Esophagus muscularis mucosa (tissue), 4 donors: Measurements from ENCODE around the gene METTL16. TPM values are rescaled to one million over a fixed set of nuclear protein-coding genes. Genes with fewer than 3 reads are reported as not detected.

ENCODE experiments used
- DNase-seq: peaks from one replicate; pipeline ENCODE4 v3.0.0-alpha.2; 2017; ENCODE audit errors: extremely low spot score
- H3K27ac ChIP-seq, 4 donors: fragments of 200-600 bp; sonication (generic); replicated peaks in 1 of 4; 1 replicate in 3 of 4; 2 replicates in 1 of 4; pipeline ENCODE4 v1.5.1; 2016 to 2019; ENCODE audit warnings: mild to moderate bottlenecking in 1 of 4
- H3K27me3 ChIP-seq, 4 donors: fragments of 200-600 bp; sonication (generic); one replicate each; pipeline versions ENCODE4 v1.5.1 to v1.6.0; 2016 to 2019
- H3K36me3 ChIP-seq, 4 donors: fragments of 200-600 bp; sonication (generic); one replicate each; pipeline ENCODE4 v1.5.1; 2016 to 2019
- H3K4me1 ChIP-seq, 4 donors: fragments of 200-600 bp; sonication (generic); one replicate each; pipeline ENCODE4 v1.5.1; 2016 to 2019
- H3K4me3 ChIP-seq, 4 donors: fragments of 200-600 bp; sonication (generic); 1 replicate in 2 of 4; 2 replicates in 2 of 4; pipeline ENCODE4 v1.5.1; 2016 to 2019; ENCODE audit warnings: mild to moderate bottlenecking in 4 of 4, moderate library complexity in 1 of 4
- H3K9me3 ChIP-seq, 4 donors: fragments of 200-600 bp; sonication (generic); 1 replicate in 3 of 4; 2 replicates in 1 of 4; pipeline ENCODE4 v1.5.1; 2016 to 2019
- EP300 ChIP-seq: sonication (generic); formaldehyde crosslinking; IDR thresholded peaks from one replicate; pipeline ENCODE4 v1.6.1; 2017; ENCODE audit warnings: antibody characterized with exemption
- POLR2A ChIP-seq: fragments of 450-650 bp; IDR thresholded peaks from one replicate; pipeline ENCODE4 v1.6.1; 2017; ENCODE audit warnings: antibody characterized with exemption, moderate library complexity, mild to moderate bottlenecking, low read depth
- POLR2AphosphoS5 ChIP-seq, 2 donors: sonication (generic); formaldehyde crosslinking; IDR thresholded peaks; one replicate each; pipeline ENCODE4 v1.6.1; 2017; ENCODE audit warnings: antibody characterized with exemption in 2 of 2
- WGBS: methylation state at CpG from one replicate; pipeline ENCODE4 v1.1.5; 2018; 5-methylcytosine and 5-hydroxymethylcytosine counted together
- intact Hi-C: fragments of 100-400 bp; cut with DNase I; formaldehyde crosslinking; loops from one replicate; pipeline ENCODE4 v1.15.1; 2023
- total RNA-seq, 4 donors: library from RNA; depleted of rRNA; stranded (reverse); fragments of >200 nt; gene quantifications; one replicate each; pipeline versions ENCODE4 v1.1.0 to v1.2.1, GENCODE V29; 2016
- TF ChIP-seq, protein P1 (sequence below), 3 experiments: fragments of 200-600 bp in 2 of 3; fragments of 450-650 bp in 1 of 3; sonication (generic) in 2 of 3; IDR thresholded peaks; one replicate each; pipeline ENCODE4 v1.5.1; 2017 to 2019; ENCODE audit warnings: antibody characterized with exemption in 3 of 3, mild to moderate bottlenecking in 2 of 3, moderate library complexity in 1 of 3

The METTL16 gene
- total RNA-seq, 4 donors from 2014 or later, result 18.9 to 28.8 (median 24.5) TPM

- no peak overlapping the region for H3K4me3 ChIP-seq
- no peak for DNase-seq
- H3K36me3 ChIP-seq, result peaks cover 6 to 68% (median 55%) of the 10 kb centered on the region in 4 donors
- H3K4me1 ChIP-seq, result peaks cover 3 to 73% (median 45%) of the 10 kb centered on the region in 4 donors
- H3K9me3 ChIP-seq, result no peaks in the 10 kb centered on the region
- 79% methylated on average over 7 of the region's 22 CpGs for WGBS
- no peak for TF ChIP-seq POLR2AphosphoS5 (IDR thresholded peaks at IDR 0.05)
- TF ChIP-seq EP300, result no peak
- TF ChIP-seq POLR2A, result no peak
- TF ChIP-seq, protein P1, sequence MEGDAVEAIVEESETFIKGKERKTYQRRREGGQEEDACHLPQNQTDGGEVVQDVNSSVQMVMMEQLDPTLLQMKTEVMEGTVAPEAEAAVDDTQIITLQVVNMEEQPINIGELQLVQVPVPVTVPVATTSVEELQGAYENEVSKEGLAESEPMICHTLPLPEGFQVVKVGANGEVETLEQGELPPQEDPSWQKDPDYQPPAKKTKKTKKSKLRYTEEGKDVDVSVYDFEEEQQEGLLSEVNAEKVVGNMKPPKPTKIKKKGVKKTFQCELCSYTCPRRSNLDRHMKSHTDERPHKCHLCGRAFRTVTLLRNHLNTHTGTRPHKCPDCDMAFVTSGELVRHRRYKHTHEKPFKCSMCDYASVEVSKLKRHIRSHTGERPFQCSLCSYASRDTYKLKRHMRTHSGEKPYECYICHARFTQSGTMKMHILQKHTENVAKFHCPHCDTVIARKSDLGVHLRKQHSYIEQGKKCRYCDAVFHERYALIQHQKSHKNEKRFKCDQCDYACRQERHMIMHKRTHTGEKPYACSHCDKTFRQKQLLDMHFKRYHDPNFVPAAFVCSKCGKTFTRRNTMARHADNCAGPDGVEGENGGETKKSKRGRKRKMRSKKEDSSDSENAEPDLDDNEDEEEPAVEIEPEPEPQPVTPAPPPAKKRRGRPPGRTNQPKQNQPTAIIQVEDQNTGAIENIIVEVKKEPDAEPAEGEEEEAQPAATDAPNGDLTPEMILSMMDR (IDR thresholded peaks at IDR 0.05), result no peak
- H3K27me3 ChIP-seq, result no peaks in the 10 kb centered on the region
- H3K27ac ChIP-seq, result peak overlapping the region in 2 of 4 donors; percentile 8 to 20
- intact Hi-C loops, result no loop called here
These were observed 127.1 kb downstream of the METTL16 start for GRCh38 chr17:2384439-2385127.

- no peak for DNase-seq
- TF ChIP-seq POLR2A (no peak), EP300 (no peak), POLR2AphosphoS5 (IDR thresholded peaks at IDR 0.05) (no peak)
- TF ChIP-seq, protein P1 (IDR thresholded peaks at IDR 0.05), result no peak
- peak overlapping the region in 2 of 4 donors; percentile 51 to 64 for H3K27ac ChIP-seq
- H3K4me1 ChIP-seq, result peaks cover 0 to 64% (median 36%) of the 10 kb centered on the region in 4 donors
- H3K4me3 ChIP-seq, result no peak overlapping the region
- H3K9me3 ChIP-seq, result no peaks in the 10 kb centered on the region
- intact Hi-C loops, result loop anchor here (1.0 kb wide), 1 partner anchor 33 kb away; no protein-coding TSS in a partner anchor
- H3K27me3 ChIP-seq, result no peaks in the 10 kb centered on the region
- WGBS, result 83% methylated on average over 5 of the region's 11 CpGs
- peaks cover 6 to 77% (median 64%) of the 10 kb centered on the region in 4 donors for H3K36me3 ChIP-seq
These were observed 128.0 kb downstream of the METTL16 start for GRCh38 chr17:2383628-2384167.

- H3K4me3 ChIP-seq, result no peak overlapping the region
- no peaks in the 10 kb centered on the region for H3K9me3 ChIP-seq
- no peaks in the 10 kb centered on the region for H3K27me3 ChIP-seq
- TF ChIP-seq EP300 (no peak), POLR2AphosphoS5 (IDR thresholded peaks at IDR 0.05) (no peak), POLR2A (no peak)
- TF ChIP-seq, protein P1 (IDR thresholded peaks at IDR 0.05), result no peak
- no peak overlapping the region for H3K27ac ChIP-seq
- peaks cover 0 to 42% (median 32%) of the 10 kb centered on the region in 4 donors for H3K4me1 ChIP-seq
- intact Hi-C loops, result no loop called here
- peaks cover 4 to 78% (median 66%) of the 10 kb centered on the region in 4 donors for H3K36me3 ChIP-seq
- WGBS, result 74% methylated on average over 12 of the region's 15 CpGs
- DNase-seq, result no peak
These were observed 130.6 kb downstream of the METTL16 start for GRCh38 chr17:2380950-2381649.

GRCh38 chr17:2380226-2380922, 131.3 kb downstream of the METTL16 start:
- no peak overlapping the region for H3K4me3 ChIP-seq
- no peak overlapping the region for H3K27ac ChIP-seq
- intact Hi-C loops, result no loop called here
- peaks cover 0 to 35% (median 25%) of the 10 kb centered on the region in 4 donors for H3K4me1 ChIP-seq
- peaks cover 11 to 78% (median 67%) of the 10 kb centered on the region in 4 donors for H3K36me3 ChIP-seq
- no peaks in the 10 kb centered on the region for H3K27me3 ChIP-seq
- H3K9me3 ChIP-seq, result no peaks in the 10 kb centered on the region
- TF ChIP-seq POLR2AphosphoS5 (IDR thresholded peaks at IDR 0.05) (no peak), EP300 (no peak), POLR2A (no peak)
- TF ChIP-seq, protein P1 (IDR thresholded peaks at IDR 0.05), result no peak
- whole genome bisulfite sequencing, result 75% methylated on average over 5 of the region's 16 CpGs
- no peak for DNase-seq
